Measurements from ENCODE around the gene MAP2.

GRCh38 chr2:209495855-209496585 is 72.2 kb downstream of the MAP2 start:
- TF ChIP-seq CTCF (optimal IDR thresholded peaks at IDR 0.05 in 1 of 3, IDR thresholded peaks at IDR 0.05 in 1 of 3, conservative IDR thresholded peaks at IDR 0.05 in 1 of 3; ENCODE audit: extremely low read depth in 1 of 3, insufficient read depth in 2 of 3, low read length in 3 of 3) = no peak
- TF ChIP-seq EZH2 (IDR thresholded peaks at IDR 0.05; ENCODE audit: low read length) = no peak
